HEK293 (cell line): ENCODE results near the gene NPC1.

Experiments used
- CTCF ChIA-PET: fragments of 350-600 bp; formaldehyde crosslinking; extraction: SDS; loops from one replicate; lab custom pipeline; 2021; ENCODE audit warnings: antibody characterized with exemption; lab: Yijun Ruan, JAX
- POLR2A ChIA-PET: fragments of 300-600 bp; formaldehyde crosslinking; extraction: SDS; loops from one replicate; lab custom pipeline; 2020; ENCODE audit warnings: antibody characterized with exemption, inconsistent platforms; lab: Yijun Ruan, JAX
- H3K27ac ChIP-seq: fragments of 200-500 bp; sonication (Bioruptor generic); 2 replicates; pipeline ENCODE4 v1.5.1; 2014; ENCODE audit warnings: low read depth, low read length, control low read depth, inconsistent platforms; ENCODE audit errors: extremely low read depth
- H3K36me3 ChIP-seq, 2 experiments: fragments of 200-500 bp in 1 of 2; sonication (Bioruptor generic) in 1 of 2; 1 replicate in 1 of 2; 2 replicates in 1 of 2; pipeline ENCODE4 v1.5.1; 2014 to 2017; ENCODE audit warnings: inconsistent platforms in 2 of 2, low read length in 2 of 2; ENCODE audit not compliant: control insufficient read depth in 2 of 2, insufficient read depth in 1 of 2
- H3K4me1 ChIP-seq: fragments of 200-500 bp; sonication (Bioruptor generic); 2 replicates; pipeline ENCODE4 v1.5.1; 2014; ENCODE audit warnings: mild to moderate bottlenecking, low read length, inconsistent platforms; ENCODE audit not compliant: control insufficient read depth, insufficient read depth
- H3K4me3 ChIP-seq: 2 replicates; pipeline ENCODE4 v1.5.1; 2011; ENCODE audit warnings: low read depth, mild to moderate bottlenecking, control low read depth, low read length, moderate library complexity
- H3K9me3 ChIP-seq: fragments of 200-500 bp; sonication (Bioruptor generic); 2 replicates; pipeline ENCODE4 v1.5.1; 2014; ENCODE audit warnings: low read depth, low read length, inconsistent platforms; ENCODE audit not compliant: control insufficient read depth, insufficient read depth
- AEBP2 ChIP-seq: fragments of 450-650 bp; formaldehyde crosslinking; IDR thresholded peaks from 2 replicates; pipeline ENCODE4 v1.5.1; 2016; ENCODE audit warnings: missing biosample characterization, missing genetic modification characterization, borderline replicate concordance
- BCL11B ChIP-seq: fragments of 450-650 bp; formaldehyde crosslinking; IDR thresholded peaks from 2 replicates; pipeline ENCODE4 v1.5.1; 2016; ENCODE audit warnings: low read depth, missing biosample characterization, missing genetic modification characterization
- BCL6B ChIP-seq: fragments of 450-650 bp; formaldehyde crosslinking; IDR thresholded peaks from 2 replicates; pipeline ENCODE4 v1.5.1; 2017; ENCODE audit warnings: missing biosample characterization, missing genetic modification characterization
- ELK4 ChIP-seq: IDR thresholded peaks from 2 replicates; pipeline ENCODE4 v1.6.1; 2011; ENCODE audit warnings: mild to moderate bottlenecking, low read depth, low read length, borderline replicate concordance
- GLIS2 ChIP-seq: fragments of 450-650 bp; formaldehyde crosslinking; IDR thresholded peaks from 2 replicates; pipeline ENCODE4 v1.5.1; 2016; ENCODE audit warnings: missing biosample characterization, missing genetic modification characterization
- IKZF3 ChIP-seq: fragments of 450-650 bp; IDR thresholded peaks from 2 replicates; pipeline ENCODE4 v1.5.0; 2018; ENCODE audit warnings: missing biosample characterization, mild to moderate bottlenecking, missing genetic modification characterization, moderate library complexity
- SP2 ChIP-seq: fragments of 450-650 bp; formaldehyde crosslinking; IDR thresholded peaks from 2 replicates; pipeline ENCODE4 v1.5.1; 2016; ENCODE audit warnings: missing biosample characterization, missing genetic modification characterization
- SP7 ChIP-seq: fragments of 450-650 bp; formaldehyde crosslinking; IDR thresholded peaks from 2 replicates; pipeline ENCODE4 v1.5.1; 2016; ENCODE audit warnings: missing biosample characterization, missing genetic modification characterization
- ZNF274 ChIP-seq, 2 experiments: fragments of 200-500 bp in 1 of 2; fragments of 450-650 bp in 1 of 2; sonication (Bioruptor generic) in 1 of 2; formaldehyde crosslinking in 1 of 2; IDR thresholded peaks; 2 replicates each; pipeline versions ENCODE4 v1.5.1 to v1.6.1; 2014 to 2016; ENCODE audit warnings: borderline replicate concordance in 1 of 2, inconsistent platforms in 1 of 2, low read length in 1 of 2, missing biosample characterization in 1 of 2, missing genetic modification characterization in 1 of 2
- ZNF354C ChIP-seq: fragments of 450-650 bp; formaldehyde crosslinking; IDR thresholded peaks from 2 replicates; pipeline ENCODE4 v1.5.1; 2016; ENCODE audit warnings: missing biosample characterization, missing genetic modification characterization, low read depth, borderline replicate concordance
- ZNF426 ChIP-seq: fragments of 450-650 bp; formaldehyde crosslinking; IDR thresholded peaks from 2 replicates; pipeline ENCODE4 v1.5.1; 2017; ENCODE audit warnings: missing biosample characterization, missing genetic modification characterization, mild to moderate bottlenecking, inconsistent platforms, moderate library complexity
- ZNF449 ChIP-seq: fragments of 450-650 bp; formaldehyde crosslinking; IDR thresholded peaks from 2 replicates; pipeline ENCODE4 v1.5.1; 2017; ENCODE audit warnings: missing biosample characterization, mild to moderate bottlenecking, missing genetic modification characterization, moderate library complexity
- ZNF488 ChIP-seq: fragments of 450-650 bp; formaldehyde crosslinking; IDR thresholded peaks from 2 replicates; pipeline ENCODE4 v1.5.1; 2016; ENCODE audit warnings: missing biosample characterization, missing genetic modification characterization
- ZNF501 ChIP-seq: fragments of 450-650 bp; formaldehyde crosslinking; IDR thresholded peaks from 2 replicates; pipeline ENCODE4 v1.5.1; 2016; ENCODE audit warnings: missing biosample characterization, missing genetic modification characterization
- ZNF514 ChIP-seq: fragments of 450-650 bp; formaldehyde crosslinking; IDR thresholded peaks from 2 replicates; pipeline ENCODE4 v1.5.1; 2016; ENCODE audit warnings: missing biosample characterization, missing genetic modification characterization
- ZNF558 ChIP-seq: fragments of 450-650 bp; formaldehyde crosslinking; IDR thresholded peaks from 2 replicates; pipeline ENCODE4 v1.5.1; 2016; ENCODE audit warnings: missing biosample characterization, missing genetic modification characterization
- ZNF600 ChIP-seq: fragments of 450-650 bp; formaldehyde crosslinking; IDR thresholded peaks from 2 replicates; pipeline ENCODE4 v1.5.1; 2016; ENCODE audit warnings: missing biosample characterization, missing genetic modification characterization
- ZNF791 ChIP-seq: fragments of 450-650 bp; formaldehyde crosslinking; IDR thresholded peaks from 2 replicates; pipeline ENCODE4 v1.5.1; 2016; ENCODE audit warnings: missing biosample characterization, missing genetic modification characterization
- ZNF792 ChIP-seq: fragments of 450-650 bp; formaldehyde crosslinking; IDR thresholded peaks from 2 replicates; pipeline ENCODE4 v1.5.1; 2016; ENCODE audit warnings: missing biosample characterization, missing genetic modification characterization
- ZSCAN16 ChIP-seq: fragments of 450-650 bp; formaldehyde crosslinking; IDR thresholded peaks from 2 replicates; pipeline ENCODE4 v1.5.1; 2016; ENCODE audit warnings: missing biosample characterization, missing genetic modification characterization
- ZSCAN23 ChIP-seq: fragments of 450-650 bp; formaldehyde crosslinking; IDR thresholded peaks from 2 replicates; pipeline ENCODE4 v1.5.1; 2016; ENCODE audit warnings: missing biosample characterization, missing genetic modification characterization

NPC1 gene

GRCh38 chr18:23531912-23532311, 54.4 kb downstream of the NPC1 start (continued):
- TF ChIP-seq ZNF501 (tag by site-specific recombination) (no peak), GLIS2 (tag by site-specific recombination) (no peak), ZNF558 (tag by site-specific recombination) (no peak), ZNF354C (tag by site-specific recombination) (no peak), ZSCAN16 (tag by site-specific recombination) (no peak), ZSCAN23 (no peak), BCL6B (tag by site-specific recombination) (no peak), ZNF426 (tag by site-specific recombination) (no peak), ZNF488 (tag by site-specific recombination) (no peak), ZNF791 (tag by site-specific recombination) (no peak)
- TF ChIP-seq, all 188 proteins: peak for 0

GRCh38 chr18:23530195-23530594, 56.1 kb downstream of the NPC1 start:
- CTCF ChIA-PET, result interaction anchor here (1.9 to 2.4 kb wide), 2 partner anchors 14 to 32 kb away, joined by 5 to 13 read pairs; no protein-coding TSS in a partner anchor
- TF ChIP-seq ZNF792 (no peak), ZNF514 (tag by site-specific recombination) (no peak), ZNF274 (IDR thresholded peaks at IDR 0.05; ENCODE audit: low read length) (no peak), ZNF274 (tag by site-specific recombination; IDR thresholded peaks at IDR 0.05; ENCODE audit: borderline replicate concordance) (no peak), ZNF449 (tag by site-specific recombination) (no peak), AEBP2 (tag by site-specific recombination) (no peak), SP7 (tag by site-specific recombination) (no peak), BCL11B (tag by site-specific recombination) (no peak), ZNF600 (tag by site-specific recombination) (no peak), ELK4 (no peak), IKZF3 (tag by site-specific recombination) (no peak), SP2 (tag by site-specific recombination) (no peak)
- no peak overlapping the region for H3K4me3 ChIP-seq
- peaks cover 42 to 97% of the 10 kb centered on the region in 2 experiments for H3K36me3 ChIP-seq
- no peaks in the 10 kb centered on the region for H3K9me3 ChIP-seq
- no peak overlapping the region for H3K27ac ChIP-seq
- POLR2A ChIA-PET, result no interaction called here
- H3K4me1 ChIP-seq, result no peaks in the 10 kb centered on the region
